Choroid plexus epithelial cell (primary cell): ENCODE results near the gene PSAT1.

Source experiments
- DNase-seq: peaks from one replicate; pipeline ENCODE4 v3.0.0-alpha.2; 2010; ENCODE audit warnings: low read depth
- H3K4me3 ChIP-seq: 2 replicates; pipeline ENCODE4 v1.5.1; 2011; ENCODE audit warnings: low read depth, mild to moderate bottlenecking, control low read depth, low read length, moderate library complexity
- TF ChIP-seq, protein P1 (sequence below): conservative IDR thresholded peaks from 2 replicates; pipeline ENCODE4 v1.5.1; 2011; ENCODE audit warnings: low read depth, mild to moderate bottlenecking, control low read depth, inconsistent platforms, low read length, moderate library complexity

PSAT1 gene

GRCh38 chr9:78354324-78354973 is 57.5 kb downstream of the PSAT1 start:
- TF ChIP-seq, protein P1, sequence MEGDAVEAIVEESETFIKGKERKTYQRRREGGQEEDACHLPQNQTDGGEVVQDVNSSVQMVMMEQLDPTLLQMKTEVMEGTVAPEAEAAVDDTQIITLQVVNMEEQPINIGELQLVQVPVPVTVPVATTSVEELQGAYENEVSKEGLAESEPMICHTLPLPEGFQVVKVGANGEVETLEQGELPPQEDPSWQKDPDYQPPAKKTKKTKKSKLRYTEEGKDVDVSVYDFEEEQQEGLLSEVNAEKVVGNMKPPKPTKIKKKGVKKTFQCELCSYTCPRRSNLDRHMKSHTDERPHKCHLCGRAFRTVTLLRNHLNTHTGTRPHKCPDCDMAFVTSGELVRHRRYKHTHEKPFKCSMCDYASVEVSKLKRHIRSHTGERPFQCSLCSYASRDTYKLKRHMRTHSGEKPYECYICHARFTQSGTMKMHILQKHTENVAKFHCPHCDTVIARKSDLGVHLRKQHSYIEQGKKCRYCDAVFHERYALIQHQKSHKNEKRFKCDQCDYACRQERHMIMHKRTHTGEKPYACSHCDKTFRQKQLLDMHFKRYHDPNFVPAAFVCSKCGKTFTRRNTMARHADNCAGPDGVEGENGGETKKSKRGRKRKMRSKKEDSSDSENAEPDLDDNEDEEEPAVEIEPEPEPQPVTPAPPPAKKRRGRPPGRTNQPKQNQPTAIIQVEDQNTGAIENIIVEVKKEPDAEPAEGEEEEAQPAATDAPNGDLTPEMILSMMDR, result no peak
- no peak overlapping the region for H3K4me3 ChIP-seq
- no peak for DNase-seq

DNA sequence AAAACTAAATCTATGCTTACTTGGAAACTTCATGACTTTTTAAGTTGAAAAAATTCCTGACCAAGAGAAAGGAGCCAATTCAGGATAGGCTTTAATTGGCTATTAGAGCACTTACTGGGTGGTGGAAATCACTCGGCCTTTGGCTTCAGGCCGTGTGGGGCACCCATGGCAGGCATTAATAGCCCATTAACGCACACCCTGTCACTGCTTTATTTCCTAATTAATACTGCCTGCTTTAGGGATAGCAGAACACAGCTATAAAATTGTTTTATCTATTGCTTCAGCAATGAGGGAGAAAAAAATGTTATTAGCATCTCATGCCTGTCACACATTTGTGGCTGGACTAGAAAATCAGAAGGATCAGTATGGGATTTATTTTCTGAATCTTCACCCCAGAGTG is 58.1 kb downstream of the PSAT1 start:
- H3K4me3 ChIP-seq, result no peak overlapping the region
- TF ChIP-seq, protein P1, result no peak

DNA sequence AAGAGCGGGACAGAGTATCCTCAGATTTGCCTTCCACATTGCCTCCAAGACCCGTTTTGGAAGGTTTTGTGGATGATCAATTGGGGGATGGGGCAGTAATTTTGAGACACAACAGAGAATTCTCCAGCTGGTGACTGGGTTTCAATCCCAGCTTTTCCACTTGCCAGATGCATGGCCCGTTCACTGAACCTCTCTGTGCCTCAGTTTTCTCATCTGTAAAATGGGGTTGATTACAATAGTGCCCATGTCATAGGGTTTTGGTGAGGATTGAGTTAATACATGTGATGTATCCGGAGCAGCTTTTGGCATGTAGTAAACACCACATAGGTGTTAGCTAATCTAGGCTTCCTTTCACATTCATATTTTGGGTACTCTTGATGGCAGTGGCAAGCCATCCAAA is 59.7 kb downstream of the PSAT1 start:
- TF ChIP-seq, protein P1, result no peak
- no peak overlapping the region for H3K4me3 ChIP-seq
- DNase-seq, result no peak

More for the DNA sequence above, 58.1 kb downstream of the PSAT1 start:
- DNase-seq, result no peak

- DNase-seq, result no peak
- H3K4me3 ChIP-seq, result no peak overlapping the region
- TF ChIP-seq, protein P1, result no peak
These were observed 60.4 kb downstream of the PSAT1 start for GRCh38 chr9:78357165-78357873.

- DNase-seq, result no peak
- TF ChIP-seq, protein P1, result no peak
- H3K4me3 ChIP-seq, result no peak overlapping the region
These were observed 61.6 kb downstream of the PSAT1 start for GRCh38 chr9:78358329-78359051.

DNA sequence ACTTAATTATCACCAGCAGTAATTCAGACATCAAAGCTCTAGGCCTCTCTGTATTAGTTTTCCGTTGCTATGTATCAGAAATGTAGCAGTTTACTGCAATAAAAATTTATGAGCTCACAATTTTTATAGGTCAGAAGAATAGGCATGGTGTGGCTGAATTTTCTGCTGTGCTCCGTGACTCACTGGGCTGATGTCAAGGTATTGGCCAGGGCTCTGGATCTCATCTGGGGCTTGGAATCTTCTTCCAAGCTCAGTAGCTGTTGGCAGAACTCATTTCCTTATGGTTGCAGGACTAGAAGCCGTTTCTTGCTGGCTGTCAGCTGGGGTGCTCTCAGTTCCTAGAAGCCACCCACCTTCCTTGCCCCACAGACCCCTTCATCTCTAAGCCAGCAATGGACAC is 66.3 kb downstream of the PSAT1 start:
- DNase-seq, result no peak
- no peak overlapping the region for H3K4me3 ChIP-seq
- TF ChIP-seq, protein P1, result no peak
